H9 (cell line): ENCODE data around the gene CACNA1G. TPM values are rescaled to one million over a fixed set of nuclear protein-coding genes. Genes with fewer than 3 reads are reported as not detected.

Experiments
- DNase-seq: peaks from one replicate; pipeline ENCODE4 v3.0.0-alpha.2; 2017
- H2AFZ ChIP-seq: one replicate; pipeline ENCODE4 v1.6.1; 2013; ENCODE audit warnings: mild to moderate bottlenecking, low read length, control low read depth, moderate library complexity
- H2AK5ac ChIP-seq: 2 replicates; pipeline ENCODE4 v1.6.1; 2013; ENCODE audit warnings: low read length, control low read depth, mixed read lengths; ENCODE audit not compliant: insufficient read length
- H2BK120ac ChIP-seq: one replicate; pipeline ENCODE4 v1.6.1; 2013; ENCODE audit warnings: low read depth, mild to moderate bottlenecking, low read length, control low read depth, inconsistent platforms; ENCODE audit not compliant: poor library complexity, severe bottlenecking
- H2BK12ac ChIP-seq: 2 replicates; pipeline ENCODE4 v1.6.1; 2013; ENCODE audit warnings: low read length, control low read depth, mixed read lengths, low read depth; ENCODE audit not compliant: insufficient read length
- H2BK15ac ChIP-seq: 2 replicates; pipeline ENCODE4 v1.6.1; 2013; ENCODE audit warnings: low read depth, low read length, control low read depth
- H2BK20ac ChIP-seq: one replicate; pipeline ENCODE4 v1.6.1; 2013; ENCODE audit warnings: low read depth, mild to moderate bottlenecking, low read length, control low read depth, inconsistent platforms; ENCODE audit not compliant: poor library complexity, severe bottlenecking
- H2BK5ac ChIP-seq: 2 replicates; pipeline ENCODE4 v1.6.1; 2013; ENCODE audit warnings: low read length, control low read depth, mixed read lengths; ENCODE audit not compliant: insufficient read length
- H3K14ac ChIP-seq: 2 replicates; pipeline ENCODE4 v1.6.1; 2013; ENCODE audit warnings: low read length, control low read depth; ENCODE audit not compliant: insufficient read depth
- H3K18ac ChIP-seq: 2 replicates; pipeline ENCODE4 v1.6.1; 2013; ENCODE audit warnings: low read depth, mild to moderate bottlenecking, mixed read lengths, low read length, control low read depth; ENCODE audit not compliant: insufficient read length
- H3K23ac ChIP-seq: 2 replicates; pipeline ENCODE4 v1.6.1; 2013; ENCODE audit warnings: low read length, control low read depth, mixed read lengths, low read depth; ENCODE audit not compliant: insufficient read length
- H3K23me2 ChIP-seq: 2 replicates; pipeline ENCODE4 v1.6.1; 2013; ENCODE audit warnings: low read depth, mild to moderate bottlenecking, mixed read lengths, low read length, control low read depth; ENCODE audit not compliant: insufficient read length, poor library complexity, severe bottlenecking
- H3K27ac ChIP-seq: 2 replicates; pipeline ENCODE4 v1.5.1; 2013; ENCODE audit warnings: low read length, control low read depth, mixed read lengths, low read depth; ENCODE audit not compliant: insufficient read length
- H3K27me3 ChIP-seq: 2 replicates; pipeline ENCODE4 v1.6.1; 2013; ENCODE audit warnings: low read length, control low read depth, inconsistent platforms; ENCODE audit not compliant: insufficient read depth
- H3K4ac ChIP-seq: 2 replicates; pipeline ENCODE4 v1.6.1; 2013; ENCODE audit warnings: low read depth, mild to moderate bottlenecking, control low read depth, inconsistent platforms, low read length, moderate library complexity
- H3K4me1 ChIP-seq: 2 replicates; pipeline ENCODE4 v1.6.1; 2013; ENCODE audit warnings: low read length, control low read depth, inconsistent platforms; ENCODE audit not compliant: insufficient read depth
- H3K4me2 ChIP-seq: 2 replicates; pipeline ENCODE4 v1.6.1; 2013; ENCODE audit warnings: low read length, control low read depth, mixed read lengths; ENCODE audit not compliant: insufficient read length, insufficient read depth
- H3K56ac ChIP-seq: 2 replicates; pipeline ENCODE4 v1.6.1; 2013; ENCODE audit warnings: low read depth, mild to moderate bottlenecking, mixed read lengths, low read length, control low read depth; ENCODE audit not compliant: insufficient read length
- H3K79me1 ChIP-seq: 2 replicates; pipeline ENCODE4 v1.6.1; 2013; ENCODE audit warnings: low read depth, mild to moderate bottlenecking, moderate library complexity, low read length, control low read depth, inconsistent platforms; ENCODE audit not compliant: insufficient read depth, poor library complexity, severe bottlenecking
- H3K79me2 ChIP-seq: 2 replicates; pipeline ENCODE4 v1.6.1; 2013; ENCODE audit warnings: low read length, control low read depth, inconsistent platforms; ENCODE audit not compliant: insufficient read depth
- H3K9ac ChIP-seq: 2 replicates; pipeline ENCODE4 v1.6.1; 2013; ENCODE audit warnings: low read length, control low read depth, mixed read lengths; ENCODE audit not compliant: insufficient read length; ENCODE audit errors: extremely low read depth
- H3K9me3 ChIP-seq: one replicate; pipeline ENCODE4 v1.6.1; 2013; ENCODE audit warnings: low read depth, low read length, inconsistent platforms; ENCODE audit not compliant: control insufficient read depth
- H3T11ph ChIP-seq: one replicate; pipeline ENCODE4 v1.6.1; 2013; ENCODE audit warnings: mild to moderate bottlenecking, low read length, control low read depth, inconsistent platforms
- H4K20me1 ChIP-seq: one replicate; pipeline ENCODE4 v1.6.1; 2013; ENCODE audit not compliant: control insufficient read depth, insufficient read length, insufficient read depth
- H4K5ac ChIP-seq: 2 replicates; pipeline ENCODE4 v1.6.1; 2013; ENCODE audit warnings: low read depth, mild to moderate bottlenecking, mixed read lengths, low read length, control low read depth; ENCODE audit not compliant: insufficient read length
- H4K8ac ChIP-seq: replicated peaks from 2 replicates; pipeline ENCODE4 v1.6.1; 2013; ENCODE audit warnings: low read length, control low read depth, mixed read lengths, low read depth; ENCODE audit not compliant: insufficient read length
- H4K91ac ChIP-seq: 2 replicates; pipeline ENCODE4 v1.6.1; 2013; ENCODE audit warnings: low read depth, mild to moderate bottlenecking, moderate library complexity, mixed read lengths, low read length, control low read depth; ENCODE audit not compliant: insufficient read length
- H3K27ac Mint-ChIP-seq, 3 experiments: 2 replicates in 2 of 3; 3 replicates in 1 of 3; pipeline ENCODE4 v1.8.0; 2020 to 2021; ENCODE audit warnings: mixed read lengths in 3 of 3, mild to moderate bottlenecking in 1 of 3, moderate library complexity in 1 of 3
- H3K27me3 Mint-ChIP-seq: 2 replicates; pipeline ENCODE4 v1.8.0; 2021; ENCODE audit warnings: low read depth, mild to moderate bottlenecking, moderate library complexity, mixed read lengths
- H3K36me3 Mint-ChIP-seq, 3 experiments: 2 replicates in 2 of 3; 3 replicates in 1 of 3; pipeline ENCODE4 v1.8.0; 2020 to 2021; ENCODE audit warnings: low read depth in 3 of 3, mixed read lengths in 3 of 3; ENCODE audit not compliant: insufficient read depth in 1 of 3
- H3K4me1 Mint-ChIP-seq, 2 experiments: 2 replicates each; pipeline ENCODE4 v1.8.0; 2020; ENCODE audit warnings: mixed read lengths in 2 of 2
- H3K4me3 Mint-ChIP-seq, 2 experiments: 2 replicates in 1 of 2; 3 replicates in 1 of 2; pipeline ENCODE4 v1.8.0; 2020 to 2021; ENCODE audit warnings: mild to moderate bottlenecking in 2 of 2, mixed read lengths in 2 of 2, moderate library complexity in 1 of 2
- H3K9me3 Mint-ChIP-seq, 2 experiments: 2 replicates in 1 of 2; 3 replicates in 1 of 2; pipeline ENCODE4 v1.8.0; 2020; ENCODE audit warnings: mild to moderate bottlenecking in 2 of 2, mixed read lengths in 2 of 2, moderate library complexity in 1 of 2
- CTCF ChIP-seq: fragments of 200-600 bp; sonication (generic); conservative IDR thresholded peaks from 3 replicates; pipeline ENCODE4 v1.8.0; 2021; ENCODE audit warnings: antibody characterized with exemption, mild to moderate bottlenecking
- WGBS: extraction: QIAGEN DNeasy Blood & Tissue Kit; methylation state at CpG from one replicate; pipeline ENCODE4 v1.1.7; 2013; ENCODE audit warnings: missing lambda C conversion rate, low lambda C conversion rate, mixed read lengths; ENCODE audit not compliant: insufficient read length; ENCODE audit errors: extremely low coverage; 5-methylcytosine and 5-hydroxymethylcytosine counted together
- total RNA-seq: library from RNA; stranded (reverse); gene quantifications from 2 replicates; pipeline ENCODE4 v1.2.1, GENCODE V29; 2021

Gene CACNA1G
- total RNA-seq, 1 experiment from 2014 or later: 1.5 TPM

DNA sequence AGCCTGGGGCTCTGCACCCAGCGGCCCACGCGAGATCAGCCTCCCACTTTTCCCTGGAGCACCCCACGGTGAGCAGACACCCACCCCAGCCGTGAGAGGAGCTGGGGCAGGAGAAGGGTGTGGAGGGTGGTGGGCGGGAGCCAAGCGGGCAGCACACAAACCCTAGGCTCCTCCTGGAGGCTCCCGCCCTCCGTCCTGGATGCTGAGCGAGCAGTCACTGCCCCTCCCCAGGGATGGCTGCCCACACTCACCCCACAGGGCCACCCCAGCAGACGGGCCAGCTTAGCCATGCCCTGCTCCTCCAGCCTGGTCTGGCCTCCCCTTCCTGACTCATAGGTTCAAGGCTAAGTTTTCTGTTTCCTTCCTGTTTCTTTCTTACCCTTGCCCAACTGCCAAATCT is 58.4 kb downstream of the CACNA1G start:
- Histone ChIP-seq H3T11ph (no peak overlapping the region), H2BK20ac (no peak overlapping the region), H3K79me2 (no peaks in the 10 kb centered on the region), H3K27ac (no peak overlapping the region), H4K91ac (no peak overlapping the region), H3K4me1 (no peaks in the 10 kb centered on the region), H3K9ac (no peak overlapping the region), H3K79me1 (no peaks in the 10 kb centered on the region), H3K56ac (no peak overlapping the region), H3K27me3 (no peaks in the 10 kb centered on the region), H3K23me2 (no peaks in the 10 kb centered on the region), H2BK15ac (no peak overlapping the region), H2AK5ac (no peak overlapping the region), H3K4ac (no peak overlapping the region), H3K4me2 (no peak overlapping the region), H3K14ac (no peak overlapping the region), H4K8ac (no peak overlapping the region), H3K18ac (no peak overlapping the region), H2BK5ac (no peak overlapping the region), H2BK120ac (no peak overlapping the region), H2BK12ac (no peak overlapping the region), H3K23ac (no peak overlapping the region), H4K20me1 (no peaks in the 10 kb centered on the region), H4K5ac (no peak overlapping the region), H2AFZ (no peak overlapping the region), H3K9me3 (no peaks in the 10 kb centered on the region)
- Mint-ChIP-seq H3K4me1 (peaks cover 19 to 45% of the 10 kb centered on the region in 2 experiments), H3K27me3 (peaks cover 7% of the 10 kb centered on the region), H3K4me3 (no peak overlapping the region), H3K36me3 (no peaks in the 10 kb centered on the region; a peak in 1 of 7 replicates), H3K27ac (no peak overlapping the region), H3K9me3 (no peaks in the 10 kb centered on the region)
- no peak for TF ChIP-seq CTCF
- no CpG with 5 or more reads among the region's 11 CpGs for WGBS
- DNase-seq: no peak
